ENCODE data around the gene BCAS1. TPM values are rescaled to one million over a fixed set of nuclear protein-coding genes. Genes with fewer than 3 reads are reported as not detected.
"Not testable (repeated sequence)": the region's sequence is repeated elsewhere in the genome, so short reads cannot be mapped to it uniquely, and the experiment has no call there.

BCAS1 gene
- total RNA-seq, 1 donor from 2014 or later: 0.32 TPM

- H3K27ac Mint-ChIP-seq (ENCODE audit: unreplicated experiment): no peak overlapping the region
- DNase-seq: no peak
- H3K27me3 Mint-ChIP-seq (ENCODE audit: unreplicated experiment): peaks cover 2% of the 10 kb centered on the region
- no peaks in the 10 kb centered on the region for H3K36me3 Mint-ChIP-seq (ENCODE audit: unreplicated experiment)
- peaks cover 8% of the 10 kb centered on the region for H3K4me1 Mint-ChIP-seq (ENCODE audit: low read depth, unreplicated experiment)
- H3K9me3 Mint-ChIP-seq (ENCODE audit: unreplicated experiment): peaks cover 2% of the 10 kb centered on the region
- no peak for TF ChIP-seq CTCF (IDR thresholded peaks at IDR 0.05; ENCODE audit: partially characterized antibody, unreplicated experiment)
- no peak overlapping the region for H3K4me3 Mint-ChIP-seq (ENCODE audit: unreplicated experiment)
These were observed 134.9 kb downstream of the BCAS1 start for GRCh38 chr20:53935344-53936084.

DNA sequence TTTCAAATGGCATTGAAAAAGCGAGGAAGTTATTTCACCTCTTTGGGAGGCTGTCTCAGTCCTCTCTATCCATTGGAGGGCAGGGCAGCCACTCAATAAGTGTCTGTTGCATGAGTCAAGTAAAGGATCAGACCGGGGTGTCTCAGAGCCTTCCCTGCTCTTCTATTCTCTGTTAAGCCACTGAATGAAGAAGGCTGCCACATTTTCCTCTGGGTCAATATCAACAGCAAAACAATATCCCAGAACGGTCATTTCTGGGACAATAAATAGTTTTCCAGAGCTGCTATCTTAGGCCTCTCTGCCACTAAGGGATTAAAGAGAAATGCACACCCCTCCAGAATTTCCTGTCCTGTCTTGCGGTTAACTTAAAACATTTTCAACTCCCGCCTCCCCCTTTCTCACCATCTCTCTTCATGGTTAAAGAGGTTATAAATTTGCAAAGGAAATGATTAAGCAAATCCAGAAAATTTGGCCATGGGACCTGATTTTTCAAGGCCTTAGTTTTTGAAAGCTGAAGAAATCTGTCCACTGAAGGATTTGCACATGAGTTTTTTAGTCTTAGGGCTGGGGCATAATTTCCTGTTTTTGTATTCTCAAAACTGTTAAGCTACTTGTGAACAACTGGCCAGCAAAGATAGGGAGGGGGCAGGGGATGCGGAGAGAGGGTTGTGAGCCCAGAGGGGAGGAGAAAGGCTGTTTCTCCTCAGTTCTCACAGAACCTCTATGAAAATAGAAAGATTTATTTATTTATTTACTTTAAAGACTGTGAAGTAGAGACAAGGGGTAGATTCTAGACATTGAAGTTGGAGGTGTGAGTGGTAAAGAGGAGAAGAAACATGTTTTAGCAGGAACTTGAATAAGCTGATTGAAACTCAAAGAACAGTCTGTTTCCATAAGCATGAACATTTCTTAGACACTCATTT lies 135.7 kb downstream of the BCAS1 start:
- no peak for DNase-seq
- H3K4me1 Mint-ChIP-seq (ENCODE audit: low read depth, unreplicated experiment): no peaks in the 10 kb centered on the region
- H3K27me3 Mint-ChIP-seq (ENCODE audit: unreplicated experiment): peaks cover 2% of the 10 kb centered on the region
- H3K4me3 Mint-ChIP-seq (ENCODE audit: unreplicated experiment): no peak overlapping the region
- peaks cover 2% of the 10 kb centered on the region for H3K9me3 Mint-ChIP-seq (ENCODE audit: unreplicated experiment)
- no peaks in the 10 kb centered on the region for H3K36me3 Mint-ChIP-seq (ENCODE audit: unreplicated experiment)
- H3K27ac Mint-ChIP-seq (ENCODE audit: unreplicated experiment): no peak overlapping the region
- TF ChIP-seq CTCF (IDR thresholded peaks at IDR 0.05; ENCODE audit: partially characterized antibody, unreplicated experiment): no peak

DNA sequence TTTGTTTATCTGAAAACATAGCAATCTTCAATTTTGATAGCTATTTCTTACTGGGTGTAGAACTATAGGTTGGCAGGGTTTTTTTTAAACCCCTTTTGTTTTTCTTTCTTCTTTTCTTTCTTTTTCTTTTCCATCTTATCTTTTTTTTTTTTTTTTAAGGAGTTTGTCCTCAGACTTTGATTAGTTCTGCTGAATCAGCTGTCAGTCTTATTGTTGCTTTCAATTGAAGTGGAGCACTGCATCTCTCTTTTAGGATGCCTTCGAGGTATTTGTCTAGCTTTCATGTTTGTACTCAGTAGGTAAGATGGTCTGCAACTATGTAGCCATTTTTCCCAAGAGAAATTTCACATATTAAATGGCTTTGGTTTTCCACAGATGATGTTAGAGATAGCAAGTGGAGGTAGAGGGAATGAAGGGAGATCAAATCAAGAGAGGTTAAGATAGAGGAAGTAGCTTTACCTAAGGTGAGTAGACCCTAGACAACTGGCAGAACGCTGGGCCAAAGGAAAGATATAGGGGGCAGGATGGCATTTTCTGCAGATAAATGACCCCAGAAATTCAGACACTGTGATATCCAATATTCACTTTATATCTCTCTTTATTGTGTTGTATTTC lies 137.1 kb downstream of the BCAS1 start:
- H3K27ac Mint-ChIP-seq (ENCODE audit: unreplicated experiment): no peak overlapping the region
- peaks cover 2% of the 10 kb centered on the region for H3K9me3 Mint-ChIP-seq (ENCODE audit: unreplicated experiment)
- H3K36me3 Mint-ChIP-seq (ENCODE audit: unreplicated experiment): no peaks in the 10 kb centered on the region
- no peaks in the 10 kb centered on the region for H3K4me1 Mint-ChIP-seq (ENCODE audit: low read depth, unreplicated experiment)
- TF ChIP-seq CTCF (IDR thresholded peaks at IDR 0.05; ENCODE audit: partially characterized antibody, unreplicated experiment): no peak
- no peak overlapping the region for H3K4me3 Mint-ChIP-seq (ENCODE audit: unreplicated experiment)
- peaks cover 2% of the 10 kb centered on the region for H3K27me3 Mint-ChIP-seq (ENCODE audit: unreplicated experiment)
- DNase-seq: no peak

DNA sequence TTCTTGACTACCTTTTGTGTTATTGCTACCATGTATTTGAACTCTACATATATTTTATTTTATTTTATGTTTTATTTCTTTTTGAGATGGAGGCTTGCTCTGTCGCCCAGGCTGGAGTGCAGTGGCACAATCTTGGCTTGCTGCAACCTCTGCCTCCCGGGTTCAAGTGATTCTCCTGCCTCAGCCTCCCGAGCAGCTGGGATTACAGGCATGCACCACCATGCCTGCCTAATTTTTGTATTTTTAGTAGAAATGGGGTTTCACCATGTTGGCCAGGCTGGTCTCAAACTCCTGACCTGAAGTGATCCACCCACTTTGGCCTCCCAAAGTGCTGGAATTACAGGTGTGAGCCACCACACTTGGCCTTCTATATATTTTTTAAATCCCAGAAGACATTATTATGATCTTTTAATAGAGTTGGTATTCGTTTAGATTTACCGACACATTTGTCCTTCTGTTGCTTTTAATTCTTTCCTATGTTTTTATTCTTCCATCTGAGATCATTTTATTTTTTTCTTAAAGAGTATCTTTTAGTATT lies 137.7 kb downstream of the BCAS1 start:
- not testable (repeated sequence) for H3K4me1 Mint-ChIP-seq (ENCODE audit: low read depth, unreplicated experiment); H3K4me3 Mint-ChIP-seq (ENCODE audit: unreplicated experiment); H3K9me3 Mint-ChIP-seq (ENCODE audit: unreplicated experiment); H3K36me3 Mint-ChIP-seq (ENCODE audit: unreplicated experiment); H3K27me3 Mint-ChIP-seq (ENCODE audit: unreplicated experiment); DNase-seq; H3K27ac Mint-ChIP-seq (ENCODE audit: unreplicated experiment)

DNA sequence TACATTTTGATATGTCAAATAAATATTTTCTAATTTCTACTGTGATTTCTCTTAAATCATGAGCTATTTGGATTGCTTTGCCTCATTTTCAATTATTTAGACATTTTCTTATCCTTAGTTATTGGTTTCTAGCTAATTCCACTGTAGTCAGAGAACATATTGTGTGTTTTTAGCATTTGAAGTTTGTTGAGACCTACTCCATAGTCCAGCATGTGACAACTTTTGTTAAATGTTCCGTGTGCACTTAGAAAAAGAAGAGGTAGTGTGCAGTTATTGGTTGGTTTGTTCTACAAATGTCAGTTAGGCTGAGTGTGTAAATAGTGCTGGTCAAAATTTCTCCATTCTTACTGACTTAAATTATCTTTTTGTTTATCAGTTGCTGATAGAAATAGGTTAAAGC lies 138.8 kb downstream of the BCAS1 start:
- peaks cover 2% of the 10 kb centered on the region for H3K27me3 Mint-ChIP-seq (ENCODE audit: unreplicated experiment)
- H3K9me3 Mint-ChIP-seq (ENCODE audit: unreplicated experiment): no peaks in the 10 kb centered on the region
- no peak overlapping the region for H3K4me3 Mint-ChIP-seq (ENCODE audit: unreplicated experiment)
- H3K4me1 Mint-ChIP-seq (ENCODE audit: low read depth, unreplicated experiment): no peaks in the 10 kb centered on the region
- TF ChIP-seq CTCF (IDR thresholded peaks at IDR 0.05; ENCODE audit: partially characterized antibody, unreplicated experiment): no peak
- no peaks in the 10 kb centered on the region for H3K36me3 Mint-ChIP-seq (ENCODE audit: unreplicated experiment)
- H3K27ac Mint-ChIP-seq (ENCODE audit: unreplicated experiment): no peak overlapping the region
- DNase-seq: no peak

Measured in glutamatergic neuron (in vitro differentiated cells).